DMS53 (cell line): ENCODE results near the gene SLC12A7.

ENCODE experiments used
- DNase-seq: peaks from one replicate; lab custom pipeline; 2025; lab: John Stamatoyannopoulos, UW

The SLC12A7 gene

DNA sequence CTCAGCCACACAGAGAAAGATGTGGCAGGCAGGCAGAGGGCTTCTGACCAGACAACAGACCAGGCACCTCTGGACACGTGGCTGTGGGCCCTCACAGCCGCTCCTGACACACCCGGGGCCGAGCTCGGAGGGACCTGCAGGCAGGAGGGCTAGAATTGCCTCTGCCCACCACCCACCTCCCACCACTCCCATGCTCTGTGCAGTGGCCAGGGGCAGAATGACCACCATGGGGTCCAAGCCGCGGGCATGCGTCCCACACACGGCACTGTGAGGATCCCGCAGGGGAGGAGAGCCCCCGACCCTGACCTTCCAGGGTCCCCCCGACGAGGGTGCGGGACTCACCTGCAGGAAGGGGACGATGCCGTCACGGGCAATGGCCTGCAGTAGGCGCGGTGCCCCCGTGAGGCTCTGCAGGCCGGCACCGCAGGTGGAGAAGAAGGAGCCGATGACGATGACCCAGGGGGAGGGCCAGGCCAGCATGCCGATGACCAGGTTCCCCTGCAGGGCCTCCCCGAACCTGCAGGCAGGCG, 34.3 kb downstream of the SLC12A7 start:
- DNase-seq, result no peak

GRCh38 chr5:1077026-1077425, 34.8 kb downstream of the SLC12A7 start:
- no peak for DNase-seq

DNA sequence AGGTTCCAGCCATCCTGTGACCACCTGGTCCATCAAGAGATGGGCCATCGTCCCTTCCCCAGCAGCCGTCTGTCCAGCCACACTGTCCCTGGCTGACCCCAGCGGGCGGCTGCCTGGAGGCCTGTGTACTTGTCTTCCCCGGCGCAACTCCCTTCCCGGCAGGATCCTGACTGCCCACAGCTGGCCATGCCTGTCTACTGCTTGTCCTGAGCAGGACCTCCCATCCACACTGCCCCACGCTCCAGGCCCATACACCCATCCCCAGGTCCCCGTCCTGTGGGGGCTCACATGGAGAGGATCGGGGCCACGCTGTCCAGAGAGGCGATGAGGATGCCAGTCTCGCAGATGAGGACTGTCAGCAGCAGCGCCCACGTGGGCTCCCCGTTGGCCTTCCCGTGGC, 35.5 kb downstream of the SLC12A7 start:
- no peak for DNase-seq

GRCh38 chr5:1075931-1076330, 35.9 kb downstream of the SLC12A7 start:
- no peak for DNase-seq

- DNase-seq, result no peak
Measured at GRCh38 chr5:1075555-1075881, 36.3 kb downstream of the SLC12A7 start.

DNA sequence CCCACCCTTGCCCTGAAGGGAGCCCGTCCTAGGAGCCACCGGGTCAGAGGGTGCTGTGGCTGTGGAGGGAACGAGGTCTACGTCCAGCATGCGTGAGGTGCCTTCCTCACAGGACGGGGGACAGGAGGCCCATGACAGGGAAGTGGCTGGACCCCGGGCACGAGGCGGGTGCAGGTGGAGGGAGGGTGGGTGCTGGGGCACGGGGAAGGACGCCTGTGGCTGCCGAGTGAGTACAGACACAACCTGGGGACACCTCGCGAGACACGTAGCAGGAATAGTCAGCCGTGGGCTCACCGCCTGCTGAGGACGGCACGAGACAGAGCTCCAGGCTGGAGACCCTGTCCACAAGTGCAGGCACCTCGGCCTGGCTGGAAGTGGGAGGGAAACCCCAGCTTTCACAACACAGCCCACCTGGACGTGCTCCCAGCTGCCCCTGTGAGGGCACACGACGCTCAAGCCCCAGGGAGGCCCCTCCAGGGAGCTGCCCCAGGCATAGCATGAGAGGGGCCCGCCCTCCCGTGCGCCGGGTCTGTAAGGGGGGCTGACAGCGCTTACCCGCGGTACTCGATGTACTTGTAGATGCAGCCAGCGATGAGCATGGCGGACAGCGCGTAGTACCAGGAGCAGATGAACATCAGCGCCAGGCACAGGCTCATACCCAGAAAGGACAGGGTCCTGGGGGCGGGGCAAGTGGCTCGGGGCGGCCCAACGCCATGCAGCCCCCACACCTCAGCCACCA, 36.9 kb downstream of the SLC12A7 start:
- DNase-seq, result no peak

- DNase-seq, result no peak
Measured at GRCh38 chr5:1074226-1074625, 37.6 kb downstream of the SLC12A7 start.

DNA sequence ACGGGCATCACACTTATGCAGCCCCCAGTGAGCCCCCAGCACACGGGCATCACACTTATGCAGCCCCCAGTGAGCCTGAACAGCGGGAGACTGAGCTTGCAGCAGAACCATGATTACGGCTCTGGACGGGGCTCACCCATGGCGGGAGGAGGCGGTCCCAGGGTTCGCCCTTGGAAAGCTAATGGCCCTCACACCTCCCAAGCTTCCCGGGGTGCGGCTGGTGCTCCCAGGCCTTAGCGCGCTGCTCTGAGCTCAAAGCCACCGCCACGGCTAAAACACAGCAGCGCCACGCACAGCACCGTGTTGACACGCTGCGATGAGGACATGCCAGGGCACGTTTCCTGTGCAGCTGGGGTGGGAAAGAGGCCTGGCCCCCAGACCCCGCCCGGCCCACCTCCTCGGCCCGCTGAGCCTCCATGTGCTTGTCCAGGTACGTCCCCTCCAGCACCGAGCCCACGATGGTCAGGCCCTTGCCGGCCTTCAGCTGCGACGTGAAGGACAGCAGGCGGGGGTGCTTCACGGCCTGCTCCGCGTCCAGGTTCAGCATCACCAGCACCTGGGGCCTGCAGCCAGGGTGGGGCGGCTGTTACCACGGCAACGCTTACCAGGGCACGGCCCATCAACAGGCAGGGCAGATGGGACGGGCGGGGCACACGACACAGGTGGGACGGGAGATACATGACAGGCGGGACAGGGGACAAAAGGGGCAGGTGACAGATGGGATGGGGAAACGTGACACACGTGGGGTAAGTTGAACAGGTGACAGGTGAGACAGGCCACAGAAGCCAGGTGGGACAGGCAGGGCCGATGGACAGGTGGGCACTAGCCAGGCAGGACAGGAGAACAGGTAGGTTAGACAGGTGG, 38.4 kb downstream of the SLC12A7 start:
- DNase-seq, result peak; percentile 63

DNA sequence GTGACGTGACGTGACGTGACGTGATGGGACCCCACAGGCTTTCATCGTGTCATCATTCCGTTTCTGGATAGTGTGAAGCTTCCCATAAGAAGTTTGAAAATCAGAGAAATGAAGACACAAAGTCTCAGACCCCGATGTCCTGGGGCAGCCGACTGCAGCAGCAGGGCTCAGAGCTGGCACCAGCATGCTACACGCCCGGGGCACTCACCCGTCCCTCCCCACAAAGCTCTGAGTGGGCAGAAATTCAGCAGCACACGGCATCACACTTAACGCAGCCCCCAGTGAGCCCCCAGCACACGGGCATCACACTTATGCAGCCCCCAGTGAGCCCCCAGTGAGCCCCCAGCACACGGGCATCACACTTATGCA, 42.2 kb downstream of the SLC12A7 start:
- DNase-seq, result no peak

GRCh38 chr5:1068895-1069719, 42.8 kb downstream of the SLC12A7 start:
- no peak for DNase-seq

GRCh38 chr5:1068204-1068894, 43.5 kb downstream of the SLC12A7 start:
- DNase-seq, result no peak

DNA sequence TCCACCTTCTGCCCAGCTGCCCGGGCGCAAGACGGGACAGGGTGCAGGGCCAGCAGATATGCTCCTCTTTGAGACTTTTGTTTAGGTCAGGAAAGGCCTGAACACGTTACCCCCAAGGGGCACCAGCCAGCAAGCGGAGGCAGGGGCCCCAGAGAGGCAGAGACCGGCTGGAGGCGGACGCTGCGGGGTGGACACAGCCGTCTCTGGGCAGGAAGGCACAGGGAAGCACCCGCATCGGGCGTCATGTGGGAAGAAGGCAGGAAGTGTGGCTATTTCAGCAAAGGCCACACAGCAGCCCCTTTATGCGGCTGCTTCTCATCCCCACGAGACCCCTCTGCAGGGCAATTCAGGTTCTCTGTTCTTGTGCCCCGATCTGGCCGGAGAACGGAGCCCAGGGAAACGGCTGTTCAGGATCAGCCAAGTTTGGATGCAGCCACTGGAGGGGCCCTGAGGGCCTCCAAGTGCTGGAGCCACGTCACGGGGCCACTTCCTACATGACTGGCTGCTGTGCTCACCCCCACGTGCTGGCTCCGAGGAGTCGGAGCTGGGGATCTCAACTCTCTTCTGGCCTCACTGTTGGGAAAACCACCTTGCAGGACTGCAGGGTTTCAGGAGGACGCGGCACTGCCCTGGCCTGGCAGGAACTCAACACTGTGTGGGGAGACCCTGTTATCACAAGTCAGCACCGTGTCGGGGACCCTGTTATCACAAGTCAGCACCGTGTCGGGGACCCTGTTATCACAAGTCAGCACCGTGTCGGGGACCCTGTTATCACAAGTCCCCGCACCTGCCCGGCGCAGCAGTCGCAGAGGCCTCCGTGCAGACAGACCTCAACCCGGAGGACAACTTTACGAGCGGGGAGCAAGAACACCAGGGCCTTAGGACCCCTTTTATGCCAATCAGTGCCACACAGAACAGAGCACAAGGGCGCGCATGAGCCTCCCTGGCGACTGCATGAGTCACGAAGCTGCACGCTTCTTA, 44.4 kb downstream of the SLC12A7 start:
- DNase-seq, result no peak

GRCh38 chr5:1066676-1067075, 45.2 kb downstream of the SLC12A7 start:
- DNase-seq, result no peak

DNA sequence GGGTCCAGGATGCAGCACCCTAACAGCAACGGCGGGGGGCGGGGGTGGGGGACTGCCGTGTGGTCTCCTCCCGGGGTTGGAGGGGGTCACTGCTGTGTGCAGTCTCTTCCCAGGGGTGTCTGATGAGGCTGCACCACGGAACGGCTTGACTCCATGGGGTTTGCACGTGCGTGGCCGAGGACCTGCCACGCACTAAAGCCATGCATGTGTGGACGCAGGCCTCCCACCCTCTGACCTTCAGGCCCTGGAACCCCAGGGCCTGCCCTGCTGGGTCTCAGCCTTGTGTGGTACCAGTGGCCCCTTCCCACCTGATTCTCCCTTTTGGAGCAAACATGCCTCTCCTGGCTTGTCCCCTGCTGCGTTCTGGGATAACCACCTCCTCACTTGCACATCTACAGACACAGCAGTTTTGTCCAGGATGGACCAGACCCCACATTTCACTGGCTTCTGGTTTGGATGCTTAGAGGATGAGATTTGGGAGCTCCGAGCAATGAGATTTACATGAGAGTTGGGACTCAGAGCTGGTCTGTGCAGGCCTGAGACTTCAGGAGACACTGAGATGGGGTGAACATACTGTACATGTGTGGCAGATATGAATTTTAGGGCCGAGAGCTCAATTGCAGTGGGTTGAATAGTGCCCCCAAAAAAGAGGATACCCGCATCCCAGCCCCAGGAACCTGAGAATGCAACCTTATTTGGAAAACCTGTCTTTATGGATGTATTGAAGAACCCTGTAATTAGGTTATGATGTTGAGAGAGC, 45.8 kb downstream of the SLC12A7 start:
- DNase-seq, result no peak

- no peak for DNase-seq
Measured at GRCh38 chr5:1065143-1065750, 46.6 kb downstream of the SLC12A7 start.

DNA sequence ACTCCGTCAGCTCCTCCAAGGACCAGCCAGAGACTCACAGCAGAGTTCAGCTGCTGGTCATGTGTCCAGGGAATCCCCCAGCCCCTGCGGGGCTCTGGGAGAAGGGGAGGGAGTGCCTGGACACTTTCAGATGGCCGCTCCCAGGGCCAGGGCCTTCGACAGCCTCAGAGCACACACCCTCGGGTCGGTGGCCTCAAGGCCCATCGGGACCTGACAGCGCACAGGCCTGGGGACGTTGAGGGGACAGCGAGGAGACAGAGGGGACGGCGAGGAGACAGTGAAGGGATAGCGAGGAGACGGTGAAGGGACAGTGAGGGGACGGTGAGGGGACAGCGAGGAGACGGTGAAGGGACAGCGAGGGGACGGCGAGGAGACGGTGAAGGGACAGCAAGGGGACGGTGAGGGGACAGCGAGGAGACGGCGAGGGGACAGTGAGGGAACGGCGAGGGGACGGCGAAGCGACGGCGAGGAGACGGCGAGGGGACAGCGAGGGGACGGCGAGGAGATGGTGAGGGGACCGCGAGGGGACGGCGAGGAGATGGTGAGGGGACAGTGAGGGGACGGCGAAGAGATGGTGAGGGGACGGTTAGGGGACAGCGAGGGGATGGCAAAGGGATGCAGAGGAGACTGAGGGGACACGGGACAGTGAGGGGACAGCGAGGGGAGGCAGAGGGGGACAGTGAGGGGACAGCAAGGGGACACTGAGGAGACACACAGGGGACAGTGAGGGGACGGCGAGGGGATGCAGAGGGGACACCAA, 47.3 kb downstream of the SLC12A7 start:
- no peak for DNase-seq

DNA sequence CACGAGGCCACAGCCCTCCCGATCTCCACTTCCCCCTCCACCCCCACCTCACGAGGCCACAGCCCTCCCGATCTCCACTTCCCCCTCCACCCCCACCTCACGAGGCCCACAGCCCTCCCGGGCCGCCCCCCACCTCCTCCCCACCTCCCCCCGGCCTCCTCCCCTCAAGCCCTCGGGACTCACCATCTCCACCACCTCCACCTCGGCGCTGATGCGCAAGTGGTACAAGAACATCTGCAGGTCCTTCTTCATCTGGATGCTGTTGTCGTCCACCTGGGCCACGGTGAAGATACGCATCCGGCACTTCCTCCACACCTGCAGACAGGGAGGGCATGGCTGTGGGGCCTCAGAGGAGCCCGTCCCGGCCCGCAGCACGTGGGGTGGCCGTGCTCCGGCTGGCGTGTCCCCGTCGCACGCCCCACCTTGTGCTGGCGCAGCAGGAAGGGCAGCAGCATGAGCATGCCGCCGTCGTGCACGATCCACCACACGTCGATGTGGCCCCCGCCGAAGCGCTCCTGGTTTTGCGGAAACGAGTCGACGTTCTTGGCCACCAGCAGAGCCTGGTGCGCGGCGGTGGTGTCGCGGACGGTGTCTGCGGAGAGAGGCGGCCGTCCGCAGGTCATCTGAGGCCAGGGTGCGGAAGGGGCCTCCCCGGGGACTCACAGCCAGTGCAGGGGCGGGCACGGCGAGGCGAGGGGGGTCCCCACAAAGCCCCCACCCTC, 48.0 kb downstream of the SLC12A7 start:
- DNase-seq, result no peak
